Mucosa of gallbladder (tissue), 1 donor: Measurements from ENCODE around the gene GALNT4. TPM values are rescaled to one million over a fixed set of nuclear protein-coding genes. Genes with fewer than 3 reads are reported as not detected.

Experiments
- DNase-seq: peaks from one replicate; pipeline ENCODE4 v3.0.0-alpha.2; 2020; ENCODE audit warnings: low spot score
- total RNA-seq: library from RNA; stranded (reverse); gene quantifications from one replicate; pipeline ENCODE4 v1.2.1, GENCODE V29; 2021
- donor health status: DM: no; HTN: no; CAD: no.

The GALNT4 gene
- total RNA-seq, 1 donor from 2014 or later: 37.3 TPM

GRCh38 chr12:89493670-89494302 lies 30.8 kb downstream of the GALNT4 start:
- no peak for DNase-seq

- peak; percentile 66 for DNase-seq
Observed at GRCh38 chr12:89492883-89493282, 31.7 kb downstream of the GALNT4 start.

- no peak for DNase-seq
Observed at GRCh38 chr12:89490922-89491321, 33.7 kb downstream of the GALNT4 start.

- no peak for DNase-seq
Observed at GRCh38 chr12:89486264-89486663, 38.3 kb downstream of the GALNT4 start.

GRCh38 chr12:89484470-89484869 lies 40.1 kb downstream of the GALNT4 start:
- no peak for DNase-seq

- no peak for DNase-seq
Observed at GRCh38 chr12:89481213-89481914, 43.2 kb downstream of the GALNT4 start.

GRCh38 chr12:89479982-89480381 lies 44.6 kb downstream of the GALNT4 start:
- DNase-seq: no peak

GRCh38 chr12:89477633-89478279 lies 46.8 kb downstream of the GALNT4 start:
- no peak for DNase-seq

- DNase-seq: no peak
Observed at GRCh38 chr12:89476904-89477595, 47.5 kb downstream of the GALNT4 start.

- DNase-seq: no peak
Observed at GRCh38 chr12:89476232-89476631, 48.4 kb downstream of the GALNT4 start.

- DNase-seq: no peak
Observed at GRCh38 chr12:89475203-89475990, 49.2 kb downstream of the GALNT4 start.

GRCh38 chr12:89474615-89475014 lies 50.0 kb downstream of the GALNT4 start:
- DNase-seq: no peak

Other genes starting within 250 kb of the GALNT4 start
- gene DUSP6, start 172.3 kb downstream of the GALNT4 start, total RNA-seq: 155 TPM
- 26.8 TPM for gene POC1B, start 1.3 kb upstream of the GALNT4 start, total RNA-seq
- 44.0 TPM for gene ATP2B1, start 184.0 kb upstream of the GALNT4 start, total RNA-seq